B cell (primary cell): ENCODE data around the gene KCNMB2. TPM values are rescaled to one million over a fixed set of nuclear protein-coding genes. Genes with fewer than 3 reads are reported as not detected.

Source experiments
- ATAC-seq: fragments of 200-7000 bp; cut with Tn5 transposase; one replicate; pipeline ENCODE4 v1.10.0; 2021; ENCODE audit warnings: low read depth, mild to moderate bottlenecking, moderate number of reproducible peaks, moderate library complexity
- CTCF ChIA-PET: fragments of 350-600 bp; sonication (Branson Sonifier 250); formaldehyde crosslinking; loops from one replicate; lab custom pipeline; 2021; ENCODE audit warnings: antibody characterized with exemption, inconsistent platforms; lab: Charles Lee
- POLR2A ChIA-PET: fragments of 350-600 bp; sonication (Branson Sonifier 250); formaldehyde crosslinking; loops from one replicate; lab custom pipeline; 2021; ENCODE audit warnings: antibody characterized with exemption; lab: Charles Lee
- DNase-seq: peaks from one replicate; pipeline ENCODE4 v3.0.0; 2013
- H2AFZ ChIP-seq: 2 replicates; pipeline ENCODE4 v1.6.1; 2012; ENCODE audit warnings: mild to moderate bottlenecking, low read depth, low read length; ENCODE audit not compliant: insufficient read depth, poor library complexity, severe bottlenecking
- H3K27ac ChIP-seq, 2 donors: 1 replicate in 1 of 2; 2 replicates in 1 of 2; pipeline ENCODE4 v1.5.1; 2012 to 2013; ENCODE audit warnings: low read length in 2 of 2, mild to moderate bottlenecking in 2 of 2, moderate library complexity in 1 of 2
- H3K27me3 ChIP-seq, 4 experiments: fragments of 200-600 bp in 1 of 4; sonication (generic) in 1 of 4; replicated peaks in 1 of 4; 1 replicate in 2 of 4; 2 replicates in 2 of 4; pipeline versions ENCODE4 v1.6.1 to v1.7.0; 2013 to 2016; ENCODE audit warnings: low read length in 3 of 4, mild to moderate bottlenecking in 2 of 4, mixed read lengths in 1 of 4, moderate library complexity in 1 of 4; ENCODE audit not compliant: insufficient read depth in 4 of 4, control insufficient read depth in 3 of 4; ENCODE audit errors: control extremely low read depth in 1 of 4
- H3K36me3 ChIP-seq, 2 experiments: replicated peaks in 1 of 2; 1 replicate in 1 of 2; 2 replicates in 1 of 2; pipeline versions ENCODE4 v1.6.1 to v1.7.1; 2013; ENCODE audit warnings: low read length in 1 of 2; ENCODE audit not compliant: insufficient read depth in 2 of 2, control insufficient read depth in 1 of 2; ENCODE audit errors: control extremely low read depth in 1 of 2, extremely low read depth in 1 of 2
- H3K4me1 ChIP-seq, 2 donors: fragments of 200-600 bp in 1 of 2; sonication (generic) in 1 of 2; 1 replicate in 1 of 2; 2 replicates in 1 of 2; pipeline versions ENCODE4 v1.5.1 to v1.6.1; 2013 to 2017; ENCODE audit warnings: low read length in 2 of 2; ENCODE audit not compliant: control insufficient read depth in 2 of 2, insufficient read depth in 2 of 2
- H3K4me2 ChIP-seq: replicated peaks from 2 replicates; pipeline ENCODE3; 2012; ENCODE audit warnings: mild to moderate bottlenecking, low read depth, low read length; ENCODE audit not compliant: poor library complexity, severe bottlenecking
- H3K4me3 ChIP-seq, 5 experiments: fragments of 200-600 bp in 1 of 5; sonication (generic) in 1 of 5; 1 replicate in 3 of 5; 2 replicates in 2 of 5; pipeline versions ENCODE4 v1.5.1 to v1.7.0; 2011 to 2016; ENCODE audit warnings: low read length in 4 of 5, mild to moderate bottlenecking in 4 of 5, low read depth in 2 of 5, control low read depth in 1 of 5, moderate library complexity in 1 of 5; ENCODE audit not compliant: insufficient read depth in 1 of 5; ENCODE audit errors: control extremely low read depth in 1 of 5, extremely low read depth in 1 of 5
- H3K79me2 ChIP-seq: fragments of 200-600 bp; sonication (generic); one replicate; pipeline ENCODE4 v1.6.0; 2016; ENCODE audit warnings: low read length; ENCODE audit not compliant: control insufficient read depth, insufficient read depth
- H3K9ac ChIP-seq: fragments of 200-600 bp; sonication (generic); 2 replicates; pipeline ENCODE4 v1.6.1; 2017; ENCODE audit warnings: mild to moderate bottlenecking, low read length, moderate library complexity
- H3K9me3 ChIP-seq, 3 donors: one replicate each; pipeline versions ENCODE4 v1.6.1 to v1.7.1; 2013; ENCODE audit warnings: low read length in 2 of 3; ENCODE audit not compliant: control insufficient read depth in 2 of 3, insufficient read depth in 1 of 3; ENCODE audit errors: control extremely low read depth in 1 of 3
- H4K20me1 ChIP-seq: 2 replicates; pipeline ENCODE4 v1.6.0; 2012; ENCODE audit warnings: mild to moderate bottlenecking, low read length; ENCODE audit not compliant: insufficient read depth, control insufficient read depth, poor library complexity, severe bottlenecking
- H3K27ac Mint-ChIP-seq: one replicate; pipeline ENCODE4 v1.8.0; 2021; ENCODE audit warnings: mixed read lengths
- H3K27me3 Mint-ChIP-seq: one replicate; pipeline ENCODE4 v1.8.0; 2021; ENCODE audit warnings: mixed read lengths
- H3K4me1 Mint-ChIP-seq: one replicate; pipeline ENCODE4 v1.8.0; 2021; ENCODE audit warnings: mixed read lengths
- H3K4me3 Mint-ChIP-seq: one replicate; pipeline ENCODE4 v1.8.0; 2021; ENCODE audit warnings: mixed read lengths
- H3K9me3 Mint-ChIP-seq: one replicate; pipeline ENCODE4 v1.8.0; 2022; ENCODE audit warnings: mixed read lengths; ENCODE audit not compliant: insufficient read depth
- CTCF ChIP-seq: fragments of 200-600 bp; IDR thresholded peaks from one replicate; pipeline ENCODE4 v1.8.0; 2022; ENCODE audit warnings: antibody characterized with exemption, mild to moderate bottlenecking
- EZH2 ChIP-seq: IDR thresholded peaks from 2 replicates; pipeline ENCODE4 v1.6.1; 2012; ENCODE audit warnings: borderline replicate concordance, low read depth, mild to moderate bottlenecking, moderate library complexity, low read length; ENCODE audit not compliant: insufficient read depth, poor library complexity, severe bottlenecking
- WGBS: methylation state at CpG from one replicate; pipeline ENCODE4 v1.1.5; 2013; ENCODE audit warnings: missing lambda C conversion rate; ENCODE audit not compliant: insufficient coverage; 5-methylcytosine and 5-hydroxymethylcytosine counted together
- intact Hi-C: fragments of 100-400 bp; cut with micrococcal nuclease; formaldehyde crosslinking; loops from one replicate; pipeline ENCODE4 v1.10.0; 2022
- polyA plus RNA-seq: library from polyadenylated mRNA; depleted of rRNA; stranded (reverse); fragments of >200 nt; gene quantifications from 2 replicates; pipeline ENCODE4 v1.2.3, GENCODE V29; 2012
- total RNA-seq, 2 donors: library from RNA; stranded (reverse); fragments of 120-200 nt in 1 of 2; gene quantifications; 1 replicate in 1 of 2; 2 replicates in 1 of 2; pipeline versions ENCODE4 v1.2.3 to v1.2.4, GENCODE V29; 2013 to 2022

The KCNMB2 gene
- total and polyA plus RNA-seq, 2 donors (not counting 1 experiment from before 2014, with no cell fraction given), result not detected

GRCh38 chr3:178802259-178802658 lies 266.0 kb downstream of the KCNMB2 start:
- ATAC-seq, result no peak
- Mint-ChIP-seq H3K4me1 (no peaks in the 10 kb centered on the region), H3K9me3 (no peaks in the 10 kb centered on the region), H3K27me3 (no peaks in the 10 kb centered on the region), H3K4me3 (no peak overlapping the region), H3K27ac (no peak overlapping the region)
- Histone ChIP-seq H3K4me3 (no peak overlapping the region), H3K27me3 (no peaks in the 10 kb centered on the region), H3K9me3 (no peaks in the 10 kb centered on the region), H3K27ac (no peak overlapping the region), H3K4me2 (no peak overlapping the region), H3K4me1 (no peaks in the 10 kb centered on the region), H2AFZ (no peak overlapping the region), H3K9ac (no peak overlapping the region), H3K79me2 (no peaks in the 10 kb centered on the region), H3K36me3 (no peaks in the 10 kb centered on the region), H4K20me1 (no peaks in the 10 kb centered on the region)
- TF ChIP-seq CTCF, result no peak
- no peak for TF ChIP-seq EZH2
- POLR2A ChIA-PET, result no interaction called here
- no peak for DNase-seq
- intact Hi-C loops, result no loop called here
- CTCF ChIA-PET, result no interaction called here
- 75% methylated on average over 2 of the region's 3 CpGs for WGBS

- H3K4me3 ChIP-seq, result no peak overlapping the region
- H3K9ac ChIP-seq, result no peak overlapping the region
- H3K79me2 ChIP-seq, result no peaks in the 10 kb centered on the region
- no peaks in the 10 kb centered on the region for H3K36me3 ChIP-seq
- no peak overlapping the region for H2AFZ ChIP-seq
- intact Hi-C loops, result no loop called here
- H3K4me1 ChIP-seq, result no peaks in the 10 kb centered on the region
- H4K20me1 ChIP-seq, result no peaks in the 10 kb centered on the region
- H3K27ac ChIP-seq, result no peak overlapping the region
- ATAC-seq, result no peak
- Mint-ChIP-seq H3K4me3 (no peak overlapping the region), H3K9me3 (no peaks in the 10 kb centered on the region), H3K27ac (no peak overlapping the region), H3K4me1 (no peaks in the 10 kb centered on the region), H3K27me3 (no peaks in the 10 kb centered on the region)
- no peak overlapping the region for H3K4me2 ChIP-seq
- TF ChIP-seq CTCF (no peak), EZH2 (no peak)
- ChIA-PET CTCF (interaction anchor here (0.5 kb wide), 1 partner anchor 842 kb away, joined by 3 read pairs; no protein-coding TSS in a partner anchor), POLR2A (no interaction called here)
- H3K27me3 ChIP-seq, result no peaks in the 10 kb centered on the region
- no peak for DNase-seq
- no peaks in the 10 kb centered on the region for H3K9me3 ChIP-seq
- 92% methylated on average over 2 of the region's 3 CpGs for WGBS
These were observed 266.9 kb downstream of the KCNMB2 start for GRCh38 chr3:178802993-178803693.
